ENCODE data around the gene RPS6KB1.
"Not testable (repeated sequence)": the region's sequence is repeated elsewhere in the genome, so short reads cannot be mapped to it uniquely, and the experiment has no call there.

The RPS6KB1 gene

DNA sequence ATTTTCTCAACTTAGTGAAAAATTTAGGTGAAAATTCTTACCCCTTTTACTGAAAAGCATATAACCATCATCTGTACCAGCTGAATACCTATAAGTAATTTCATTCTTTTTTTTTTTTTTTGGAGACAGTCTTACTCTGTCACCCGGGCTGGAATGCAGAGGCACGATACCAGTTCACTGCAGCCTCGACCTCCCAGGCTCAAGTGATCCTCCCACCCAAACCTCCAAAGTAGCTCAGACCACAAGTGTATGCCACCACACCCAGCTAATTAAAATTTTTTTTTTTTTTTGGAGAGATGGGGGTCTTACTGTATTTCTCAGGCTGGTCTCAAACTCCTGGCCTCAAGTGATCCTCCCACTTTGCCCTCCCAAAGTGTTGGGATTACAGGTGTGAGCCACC is 34.0 kb upstream of the RPS6KB1 start:
- TF ChIP-seq, protein P1, sequence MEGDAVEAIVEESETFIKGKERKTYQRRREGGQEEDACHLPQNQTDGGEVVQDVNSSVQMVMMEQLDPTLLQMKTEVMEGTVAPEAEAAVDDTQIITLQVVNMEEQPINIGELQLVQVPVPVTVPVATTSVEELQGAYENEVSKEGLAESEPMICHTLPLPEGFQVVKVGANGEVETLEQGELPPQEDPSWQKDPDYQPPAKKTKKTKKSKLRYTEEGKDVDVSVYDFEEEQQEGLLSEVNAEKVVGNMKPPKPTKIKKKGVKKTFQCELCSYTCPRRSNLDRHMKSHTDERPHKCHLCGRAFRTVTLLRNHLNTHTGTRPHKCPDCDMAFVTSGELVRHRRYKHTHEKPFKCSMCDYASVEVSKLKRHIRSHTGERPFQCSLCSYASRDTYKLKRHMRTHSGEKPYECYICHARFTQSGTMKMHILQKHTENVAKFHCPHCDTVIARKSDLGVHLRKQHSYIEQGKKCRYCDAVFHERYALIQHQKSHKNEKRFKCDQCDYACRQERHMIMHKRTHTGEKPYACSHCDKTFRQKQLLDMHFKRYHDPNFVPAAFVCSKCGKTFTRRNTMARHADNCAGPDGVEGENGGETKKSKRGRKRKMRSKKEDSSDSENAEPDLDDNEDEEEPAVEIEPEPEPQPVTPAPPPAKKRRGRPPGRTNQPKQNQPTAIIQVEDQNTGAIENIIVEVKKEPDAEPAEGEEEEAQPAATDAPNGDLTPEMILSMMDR (IDR thresholded peaks at IDR 0.05; ENCODE audit: extremely low read depth, insufficient read depth, missing control alignments) = no peak
- no peak for DNase-seq (ENCODE audit: low spot score)
- in situ Hi-C loops (cut with MboI; ENCODE audit: low pct_unique_long_range_greater_than_20kb, low sequenced_read_pairs, unreplicated experiment) = no loop called here

DNA sequence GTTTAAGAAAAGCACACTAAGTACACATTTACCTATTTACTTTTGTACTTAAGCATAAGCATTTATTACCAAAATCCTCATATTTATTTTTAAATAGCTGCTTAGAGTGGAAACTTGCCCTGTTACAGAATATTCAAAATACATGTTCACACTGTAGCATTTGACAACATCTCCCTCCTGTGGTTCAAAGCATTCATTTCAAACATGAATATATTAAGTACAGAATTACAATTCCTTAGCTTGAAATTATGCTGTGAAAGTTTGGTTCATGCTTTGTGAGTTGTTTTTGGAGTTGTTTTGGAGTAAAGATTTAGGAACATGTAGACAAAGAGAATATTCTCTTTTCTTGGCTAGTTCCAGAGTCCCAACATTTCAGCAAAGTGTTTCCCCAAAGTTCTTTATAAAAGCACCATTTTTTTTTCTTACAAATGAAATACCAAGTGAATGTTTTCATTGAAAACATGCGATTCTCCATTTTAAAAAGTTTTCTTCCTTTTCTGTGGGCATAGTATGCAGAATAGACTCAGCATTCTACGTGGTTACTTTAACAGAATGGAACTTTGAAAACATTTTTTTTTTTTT is 33.4 kb upstream of the RPS6KB1 start:
- DNase-seq (ENCODE audit: low spot score) = peak; percentile 15
- TF ChIP-seq, protein P1 (IDR thresholded peaks at IDR 0.05; ENCODE audit: extremely low read depth, insufficient read depth, missing control alignments) = peak; percentile 65
- in situ Hi-C loops (cut with MboI; ENCODE audit: low pct_unique_long_range_greater_than_20kb, low sequenced_read_pairs, unreplicated experiment) = loop anchor here (10.0 kb wide), 1 partner anchor 115 kb away; no protein-coding TSS in a partner anchor

DNA sequence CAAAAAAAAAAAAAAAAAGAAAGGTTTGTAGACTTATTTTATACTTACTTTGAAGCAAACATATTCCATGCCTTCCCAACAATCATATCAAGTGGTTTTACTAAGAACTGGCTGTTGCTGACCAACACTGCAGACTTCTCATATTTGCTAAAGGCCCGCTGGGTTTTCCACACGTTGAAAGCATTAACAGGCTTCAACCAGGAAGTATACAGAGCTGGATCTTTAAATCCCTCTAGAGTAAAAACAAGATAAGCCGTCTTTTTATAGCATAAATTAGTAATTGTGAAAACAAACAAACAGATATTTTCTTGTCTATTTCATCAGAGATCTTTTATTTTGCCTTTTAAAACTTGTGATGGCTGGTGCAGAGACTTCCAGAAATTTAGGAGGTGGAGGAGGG is 29.3 kb upstream of the RPS6KB1 start:
- TF ChIP-seq, protein P1 (IDR thresholded peaks at IDR 0.05; ENCODE audit: extremely low read depth, insufficient read depth, missing control alignments) = no peak
- in situ Hi-C loops (cut with MboI; ENCODE audit: low pct_unique_long_range_greater_than_20kb, low sequenced_read_pairs, unreplicated experiment) = loop anchor here (10.0 kb wide), 1 partner anchor 119 kb away; no protein-coding TSS in a partner anchor
- no peak for DNase-seq (ENCODE audit: low spot score)

DNA sequence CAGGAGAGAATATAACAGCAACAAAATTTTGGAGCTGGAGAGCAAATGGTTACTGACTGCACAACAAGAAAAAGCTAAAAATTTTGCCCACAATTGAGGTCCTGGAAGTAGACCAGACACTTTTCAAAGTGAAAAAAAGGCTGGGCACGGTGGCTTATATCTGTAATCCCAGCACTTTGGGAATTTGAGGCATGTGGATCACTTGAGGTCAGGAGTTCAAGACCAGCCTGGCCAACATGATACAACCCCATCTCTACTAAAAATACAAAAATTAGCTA is 23.0 kb upstream of the RPS6KB1 start:
- no peak for DNase-seq (ENCODE audit: low spot score)
- TF ChIP-seq, protein P1 (IDR thresholded peaks at IDR 0.05; ENCODE audit: extremely low read depth, insufficient read depth, missing control alignments) = no peak
- in situ Hi-C loops (cut with MboI; ENCODE audit: low pct_unique_long_range_greater_than_20kb, low sequenced_read_pairs, unreplicated experiment) = loop anchor here (10.0 kb wide), 1 partner anchor 125 kb away; no protein-coding TSS in a partner anchor

DNA sequence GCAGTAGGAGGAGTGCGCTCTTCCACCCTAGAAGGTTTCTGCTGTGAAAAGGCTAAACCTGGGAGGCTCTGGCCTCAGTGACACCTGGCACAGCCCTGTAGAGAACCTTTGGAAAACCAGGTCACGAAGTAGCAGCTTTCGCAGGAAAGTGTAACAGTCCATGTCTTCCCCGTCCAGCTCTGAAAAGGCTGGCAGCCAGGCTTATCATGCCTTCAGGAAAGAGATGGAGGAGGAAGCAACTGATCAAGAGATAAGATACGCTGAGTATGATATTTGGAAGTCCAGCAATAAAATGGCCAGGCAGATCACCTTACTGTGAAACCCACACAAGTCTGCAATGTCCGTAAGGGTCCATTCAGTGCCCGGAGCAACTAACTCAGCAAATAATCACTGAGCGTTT is 22.4 kb upstream of the RPS6KB1 start:
- in situ Hi-C loops (cut with MboI; ENCODE audit: low pct_unique_long_range_greater_than_20kb, low sequenced_read_pairs, unreplicated experiment) = no loop called here
- no peak for DNase-seq (ENCODE audit: low spot score)
- TF ChIP-seq, protein P1 (IDR thresholded peaks at IDR 0.05; ENCODE audit: extremely low read depth, insufficient read depth, missing control alignments) = no peak

DNA sequence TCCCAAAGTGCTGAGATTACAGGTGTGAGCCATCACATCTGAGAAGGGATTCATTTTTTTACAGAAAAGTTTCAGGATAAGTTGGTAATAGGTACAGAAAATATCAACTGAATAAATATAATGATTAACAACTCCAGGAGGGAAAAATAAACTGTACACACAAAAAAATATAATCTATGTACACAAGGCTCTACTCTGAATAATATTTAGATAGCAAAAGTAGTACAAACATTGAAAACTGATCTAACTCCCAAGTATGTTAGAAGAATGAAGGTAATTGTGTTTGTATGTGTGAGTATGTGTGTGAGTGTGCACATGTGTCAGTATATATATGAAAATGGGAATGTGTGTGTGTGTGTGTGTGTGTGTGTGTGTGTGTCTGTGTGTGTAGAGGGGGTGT is 20.6 kb upstream of the RPS6KB1 start:
- TF ChIP-seq, protein P1 (IDR thresholded peaks at IDR 0.05; ENCODE audit: extremely low read depth, insufficient read depth, missing control alignments) = no peak
- in situ Hi-C loops (cut with MboI; ENCODE audit: low pct_unique_long_range_greater_than_20kb, low sequenced_read_pairs, unreplicated experiment) = no loop called here

GRCh38 chr17:59873414-59873813 is 19.5 kb upstream of the RPS6KB1 start:
- DNase-seq (ENCODE audit: low spot score); in situ Hi-C loops (cut with MboI; ENCODE audit: low pct_unique_long_range_greater_than_20kb, low sequenced_read_pairs, unreplicated experiment): not testable (repeated sequence)

More for the DNA sequence above, 20.6 kb upstream of the RPS6KB1 start:
- no peak for DNase-seq (ENCODE audit: low spot score)
